H1 (cell line): Measurements from ENCODE around the gene SAMM50. TPM values are rescaled to one million over a fixed set of nuclear protein-coding genes. Genes with fewer than 3 reads are reported as not detected.

Experiments used
- CHD7 ChIP-seq: fragments of 300-600 bp; sonication (generic); IDR thresholded peaks from 2 replicates; pipeline ENCODE4 v1.7.1; 2012; ENCODE audit warnings: low read length, moderate library complexity, mild to moderate bottlenecking, inconsistent platforms; ENCODE audit not compliant: insufficient replicate concordance
- GABPA ChIP-seq: IDR thresholded peaks from 2 replicates; pipeline ENCODE4 v1.6.1; 2011; ENCODE audit warnings: mild to moderate bottlenecking, low read length, moderate library complexity, borderline replicate concordance; ENCODE audit not compliant: insufficient read depth
- GTF2F1 ChIP-seq: IDR thresholded peaks from 2 replicates; pipeline ENCODE4 v1.6.1; 2012; ENCODE audit warnings: low read depth, low read length, improper control_type of control experiment, borderline replicate concordance
- KDM5A ChIP-seq: fragments of 200-600 bp; IDR thresholded peaks from 2 replicates; pipeline ENCODE4 v1.7.1; 2012; ENCODE audit warnings: mild to moderate bottlenecking, low read length, inconsistent platforms, mixed read lengths
- POLR2AphosphoS5 ChIP-seq: IDR thresholded peaks from 2 replicates; pipeline ENCODE4 v1.6.1; 2011; ENCODE audit warnings: low read depth, low read length
- RAD21 ChIP-seq, 2 experiments: IDR thresholded peaks in 1 of 2; conservative IDR thresholded peaks in 1 of 2; 2 replicates each; pipeline ENCODE4 v1.6.1; 2011; ENCODE audit warnings: low read depth in 2 of 2, low read length in 2 of 2, improper control_type of control experiment in 1 of 2, inconsistent platforms in 1 of 2, mild to moderate bottlenecking in 1 of 2, moderate library complexity in 1 of 2
- RNF2 ChIP-seq: fragments of 200-900, 300-1000 bp; sonication (generic); IDR thresholded peaks from 2 replicates; pipeline ENCODE4 v1.7.1; 2016; ENCODE audit warnings: borderline replicate concordance, low read depth, mild to moderate bottlenecking, antibody characterized with exemption, low read length; ENCODE audit not compliant: poor library complexity, severe bottlenecking; ENCODE audit errors: missing control alignments
- SAP30 ChIP-seq: fragments of 300-600 bp; sonication (generic); IDR thresholded peaks from 2 replicates; pipeline ENCODE4 v1.7.1; 2012; ENCODE audit warnings: low read length, moderate library complexity, mild to moderate bottlenecking, inconsistent platforms; ENCODE audit not compliant: insufficient read depth, insufficient replicate concordance
- SIN3A ChIP-seq, 2 experiments: IDR thresholded peaks in 1 of 2; conservative IDR thresholded peaks in 1 of 2; 2 replicates each; pipeline ENCODE4 v1.6.1; 2011 to 2012; ENCODE audit warnings: low read length in 2 of 2, improper control_type of control experiment in 1 of 2, low read depth in 1 of 2, mild to moderate bottlenecking in 1 of 2
- SIRT6 ChIP-seq: IDR thresholded peaks from one replicate; pipeline ENCODE4 v1.7.1; 2012; ENCODE audit warnings: low read length, inconsistent platforms
- SRF ChIP-seq: IDR thresholded peaks from 2 replicates; pipeline ENCODE4 v1.6.1; 2011; ENCODE audit warnings: mild to moderate bottlenecking, low read depth, low read length, moderate library complexity
- polyA plus RNA-seq, 7 experiments: library from polyadenylated mRNA; depleted of rRNA in 3 of 7; stranded (reverse) in 5 of 7; unstranded in 2 of 7; fragments of >200 nt in 5 of 7; fragments of 200-250 nt in 2 of 7; gene quantifications; 1 replicate in 5 of 7; 2 replicates in 1 of 7; 4 replicates in 1 of 7; pipeline versions ENCODE4 v1.2.1 to v1.2.3, GENCODE V29; 2011 to 2013; ENCODE audit warnings: missing spikeins in 2 of 7, mixed read lengths in 2 of 7
- total RNA-seq: library from RNA; stranded (reverse); fragmentation: NEBNext Ultra II Directional; extraction: Animal tissue kit (Norgen Biotek cat#: 25700); gene quantifications from 2 replicates; pipeline ENCODE4 v1.2.1, GENCODE V29; 2021

Gene SAMM50
- total and polyA plus RNA-seq, 2 of the 8 experiments (the other 6 are each of a cell fraction or from before 2014, with no cell fraction given): 45.4 to 70.3 TPM

- no peak for TF ChIP-seq CHD7
- TF ChIP-seq KDM5A: no peak
- no peak for TF ChIP-seq GABPA
- no peak for TF ChIP-seq POLR2AphosphoS5
- TF ChIP-seq SRF: no peak
- TF ChIP-seq SAP30: no peak
- TF ChIP-seq SIRT6: no peak
- no peak for TF ChIP-seq RAD21 (IDR thresholded peaks at IDR 0.05 in 1 of 2, conservative IDR thresholded peaks at IDR 0.05 in 1 of 2; ENCODE audit: low read depth in 2 of 2, low read length in 2 of 2)
- no peak for TF ChIP-seq SIN3A (conservative IDR thresholded peaks at IDR 0.05 in 1 of 2, IDR thresholded peaks at IDR 0.05 in 1 of 2; ENCODE audit: low read depth in 1 of 2, low read length in 2 of 2)
- TF ChIP-seq RNF2: no peak
- TF ChIP-seq GTF2F1: no peak
These were observed 13.4 kb downstream of the SAMM50 start (continued) for GRCh38 chr22:43968614-43969013.
